HEK293 (cell line): ENCODE results near the gene BCL11B.

ENCODE experiments used
- ATF2 ChIP-seq: fragments of 450-650 bp; formaldehyde crosslinking; IDR thresholded peaks from 2 replicates; pipeline ENCODE4 v1.5.1; 2016; ENCODE audit warnings: missing biosample characterization, missing genetic modification characterization, low read depth
- BCL11B ChIP-seq: fragments of 450-650 bp; formaldehyde crosslinking; IDR thresholded peaks from 2 replicates; pipeline ENCODE4 v1.5.1; 2016; ENCODE audit warnings: low read depth, missing biosample characterization, missing genetic modification characterization
- ELK4 ChIP-seq: IDR thresholded peaks from 2 replicates; pipeline ENCODE4 v1.6.1; 2011; ENCODE audit warnings: mild to moderate bottlenecking, low read depth, low read length, borderline replicate concordance
- HOXA7 ChIP-seq: sonication (generic); formaldehyde crosslinking; IDR thresholded peaks from 2 replicates; pipeline ENCODE4 v1.8.1; 2022; ENCODE audit warnings: missing genetic modification reagents, borderline replicate concordance
- IKZF3 ChIP-seq: fragments of 450-650 bp; IDR thresholded peaks from 2 replicates; pipeline ENCODE4 v1.5.0; 2018; ENCODE audit warnings: missing biosample characterization, mild to moderate bottlenecking, missing genetic modification characterization, moderate library complexity
- INSM2 ChIP-seq: fragments of 450-650 bp; formaldehyde crosslinking; IDR thresholded peaks from 2 replicates; pipeline ENCODE4 v1.5.1; 2016; ENCODE audit warnings: missing biosample characterization, missing genetic modification characterization
- KLF10 ChIP-seq: fragments of 450-650 bp; IDR thresholded peaks from 2 replicates; pipeline ENCODE4 v1.5.1; 2018; ENCODE audit warnings: missing biosample characterization, mild to moderate bottlenecking, missing genetic modification characterization
- MEIS1 ChIP-seq: sonication (generic); formaldehyde crosslinking; IDR thresholded peaks from 2 replicates; pipeline ENCODE4 v1.8.1; 2022; ENCODE audit warnings: missing genetic modification reagents, mild to moderate bottlenecking, borderline replicate concordance
- MZF1 ChIP-seq: fragments of 450-650 bp; formaldehyde crosslinking; IDR thresholded peaks from 2 replicates; pipeline ENCODE4 v1.5.1; 2017; ENCODE audit warnings: missing biosample characterization, missing genetic modification characterization, borderline replicate concordance
- RBAK ChIP-seq: fragments of 450-650 bp; formaldehyde crosslinking; IDR thresholded peaks from 2 replicates; pipeline ENCODE4 v1.5.1; 2016; ENCODE audit warnings: missing biosample characterization, missing genetic modification characterization
- REPIN1 ChIP-seq: fragments of 450-650 bp; formaldehyde crosslinking; IDR thresholded peaks from 2 replicates; pipeline ENCODE4 v1.5.1; 2017; ENCODE audit warnings: missing biosample characterization, missing genetic modification characterization, low read depth
- ZBTB1 ChIP-seq: fragments of 450-650 bp; formaldehyde crosslinking; IDR thresholded peaks from 2 replicates; pipeline ENCODE4 v1.5.1; 2016; ENCODE audit warnings: missing biosample characterization, missing genetic modification characterization
- ZBTB44 ChIP-seq: fragments of 450-650 bp; IDR thresholded peaks from 2 replicates; pipeline ENCODE4 v1.5.1; 2018; ENCODE audit warnings: missing biosample characterization, mild to moderate bottlenecking, missing genetic modification characterization
- ZNF140 ChIP-seq: fragments of 450-650 bp; formaldehyde crosslinking; IDR thresholded peaks from 2 replicates; pipeline ENCODE4 v1.5.1; 2016; ENCODE audit warnings: missing biosample characterization, missing genetic modification characterization
- ZNF394 ChIP-seq: fragments of 450-650 bp; formaldehyde crosslinking; IDR thresholded peaks from 2 replicates; pipeline ENCODE4 v1.5.1; 2016; ENCODE audit warnings: missing biosample characterization, missing genetic modification characterization, mild to moderate bottlenecking, moderate library complexity, borderline replicate concordance
- ZNF473 ChIP-seq: fragments of 450-650 bp; formaldehyde crosslinking; IDR thresholded peaks from 2 replicates; pipeline ENCODE4 v1.5.1; 2017; ENCODE audit warnings: missing biosample characterization, missing genetic modification characterization
- ZNF501 ChIP-seq: fragments of 450-650 bp; formaldehyde crosslinking; IDR thresholded peaks from 2 replicates; pipeline ENCODE4 v1.5.1; 2016; ENCODE audit warnings: missing biosample characterization, missing genetic modification characterization
- ZNF530 ChIP-seq: fragments of 450-650 bp; formaldehyde crosslinking; IDR thresholded peaks from 2 replicates; pipeline ENCODE4 v1.5.1; 2016; ENCODE audit warnings: low read depth, missing biosample characterization, missing genetic modification characterization
- ZNF548 ChIP-seq: fragments of 450-650 bp; formaldehyde crosslinking; IDR thresholded peaks from 2 replicates; pipeline ENCODE4 v1.5.1; 2016; ENCODE audit warnings: missing biosample characterization, missing genetic modification characterization
- ZNF571 ChIP-seq: fragments of 450-650 bp; formaldehyde crosslinking; IDR thresholded peaks from 2 replicates; pipeline ENCODE4 v1.5.0; 2017; ENCODE audit warnings: missing biosample characterization, missing genetic modification characterization
- ZNF777 ChIP-seq: fragments of 450-650 bp; formaldehyde crosslinking; IDR thresholded peaks from 2 replicates; pipeline ENCODE4 v1.5.1; 2017; ENCODE audit warnings: missing biosample characterization, missing genetic modification characterization, borderline replicate concordance
- TF ChIP-seq, protein P1 (sequence below): fragments of 450-650 bp; formaldehyde crosslinking; conservative IDR thresholded peaks from 2 replicates; pipeline ENCODE4 v1.5.1; 2016; ENCODE audit warnings: low read depth, missing biosample characterization, missing genetic modification characterization
- TF ChIP-seq, protein P2 (sequence below): fragments of 450-650 bp; formaldehyde crosslinking; IDR thresholded peaks from 2 replicates; pipeline ENCODE4 v1.5.1; 2017; ENCODE audit warnings: missing biosample characterization, missing genetic modification characterization
- TF ChIP-seq, protein P3 (sequence below): fragments of 450-650 bp; formaldehyde crosslinking; IDR thresholded peaks from 2 replicates; pipeline ENCODE4 v1.5.1; 2017; ENCODE audit warnings: missing biosample characterization, missing genetic modification characterization

Gene BCL11B

GRCh38 chr14:99229654-99230207, 42.3 kb downstream of the BCL11B start (continued):
- TF ChIP-seq, protein P1, sequence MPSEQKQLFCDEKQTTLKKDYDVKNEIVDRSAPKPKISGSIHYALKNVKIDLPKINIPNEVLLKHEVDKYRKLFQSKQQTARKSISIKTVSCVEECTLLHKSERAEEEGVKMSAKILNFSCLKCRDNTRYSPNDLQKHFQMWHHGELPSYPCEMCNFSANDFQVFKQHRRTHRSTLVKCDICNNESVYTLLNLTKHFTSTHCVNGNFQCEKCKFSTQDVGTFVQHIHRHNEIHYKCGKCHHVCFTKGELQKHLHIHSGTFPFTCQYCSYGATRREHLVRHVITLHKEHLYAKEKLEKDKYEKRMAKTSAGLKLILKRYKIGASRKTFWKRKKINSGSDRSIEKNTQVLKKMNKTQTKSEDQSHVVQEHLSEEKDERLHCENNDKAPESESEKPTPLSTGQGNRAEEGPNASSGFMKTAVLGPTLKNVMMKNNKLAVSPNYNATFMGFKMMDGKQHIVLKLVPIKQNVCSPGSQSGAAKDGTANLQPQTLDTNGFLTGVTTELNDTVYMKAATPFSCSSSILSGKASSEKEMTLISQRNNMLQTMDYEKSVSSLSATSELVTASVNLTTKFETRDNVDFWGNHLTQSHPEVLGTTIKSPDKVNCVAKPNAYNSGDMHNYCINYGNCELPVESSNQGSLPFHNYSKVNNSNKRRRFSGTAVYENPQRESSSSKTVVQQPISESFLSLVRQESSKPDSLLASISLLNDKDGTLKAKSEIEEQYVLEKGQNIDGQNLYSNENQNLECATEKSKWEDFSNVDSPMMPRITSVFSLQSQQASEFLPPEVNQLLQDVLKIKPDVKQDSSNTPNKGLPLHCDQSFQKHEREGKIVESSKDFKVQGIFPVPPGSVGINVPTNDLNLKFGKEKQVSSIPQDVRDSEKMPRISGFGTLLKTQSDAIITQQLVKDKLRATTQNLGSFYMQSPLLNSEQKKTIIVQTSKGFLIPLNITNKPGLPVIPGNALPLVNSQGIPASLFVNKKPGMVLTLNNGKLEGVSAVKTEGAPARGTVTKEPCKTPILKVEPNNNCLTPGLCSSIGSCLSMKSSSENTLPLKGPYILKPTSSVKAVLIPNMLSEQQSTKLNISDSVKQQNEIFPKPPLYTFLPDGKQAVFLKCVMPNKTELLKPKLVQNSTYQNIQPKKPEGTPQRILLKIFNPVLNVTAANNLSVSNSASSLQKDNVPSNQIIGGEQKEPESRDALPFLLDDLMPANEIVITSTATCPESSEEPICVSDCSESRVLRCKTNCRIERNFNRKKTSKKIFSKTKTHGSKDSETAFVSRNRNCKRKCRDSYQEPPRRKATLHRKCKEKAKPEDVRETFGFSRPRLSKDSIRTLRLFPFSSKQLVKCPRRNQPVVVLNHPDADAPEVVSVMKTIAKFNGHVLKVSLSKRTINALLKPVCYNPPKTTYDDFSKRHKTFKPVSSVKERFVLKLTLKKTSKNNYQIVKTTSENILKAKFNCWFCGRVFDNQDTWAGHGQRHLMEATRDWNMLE (tag by site-specific recombination) = no peak
- TF ChIP-seq ATF2 (tag by site-specific recombination) = peak; percentile 89
- TF ChIP-seq MEIS1 (CRISPR knock-in tag) = no peak
- no peak for TF ChIP-seq ZNF501 (tag by site-specific recombination)
- no peak for TF ChIP-seq REPIN1 (tag by site-specific recombination)
- no peak for TF ChIP-seq ZNF394 (tag by site-specific recombination)
- peak; percentile 63 for TF ChIP-seq IKZF3
- TF ChIP-seq ZNF473 (tag by site-specific recombination) = no peak
- TF ChIP-seq ELK4 = no peak
- no peak for TF ChIP-seq ZNF140 (tag by site-specific recombination)
- TF ChIP-seq, protein P2, sequence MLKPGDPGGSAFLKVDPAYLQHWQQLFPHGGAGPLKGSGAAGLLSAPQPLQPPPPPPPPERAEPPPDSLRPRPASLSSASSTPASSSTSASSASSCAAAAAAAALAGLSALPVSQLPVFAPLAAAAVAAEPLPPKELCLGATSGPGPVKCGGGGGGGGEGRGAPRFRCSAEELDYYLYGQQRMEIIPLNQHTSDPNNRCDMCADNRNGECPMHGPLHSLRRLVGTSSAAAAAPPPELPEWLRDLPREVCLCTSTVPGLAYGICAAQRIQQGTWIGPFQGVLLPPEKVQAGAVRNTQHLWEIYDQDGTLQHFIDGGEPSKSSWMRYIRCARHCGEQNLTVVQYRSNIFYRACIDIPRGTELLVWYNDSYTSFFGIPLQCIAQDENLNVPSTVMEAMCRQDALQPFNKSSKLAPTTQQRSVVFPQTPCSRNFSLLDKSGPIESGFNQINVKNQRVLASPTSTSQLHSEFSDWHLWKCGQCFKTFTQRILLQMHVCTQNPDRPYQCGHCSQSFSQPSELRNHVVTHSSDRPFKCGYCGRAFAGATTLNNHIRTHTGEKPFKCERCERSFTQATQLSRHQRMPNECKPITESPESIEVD = no peak
- TF ChIP-seq KLF10 (tag by site-specific recombination) = no peak
- TF ChIP-seq RBAK (tag by site-specific recombination) = no peak
- no peak for TF ChIP-seq INSM2 (tag by site-specific recombination)
- no peak for TF ChIP-seq ZNF777 (tag by site-specific recombination)
- no peak for TF ChIP-seq ZNF571
- no peak for TF ChIP-seq MZF1
- no peak for TF ChIP-seq ZBTB1
- no peak for TF ChIP-seq BCL11B (tag by site-specific recombination)
- TF ChIP-seq, protein P3, sequence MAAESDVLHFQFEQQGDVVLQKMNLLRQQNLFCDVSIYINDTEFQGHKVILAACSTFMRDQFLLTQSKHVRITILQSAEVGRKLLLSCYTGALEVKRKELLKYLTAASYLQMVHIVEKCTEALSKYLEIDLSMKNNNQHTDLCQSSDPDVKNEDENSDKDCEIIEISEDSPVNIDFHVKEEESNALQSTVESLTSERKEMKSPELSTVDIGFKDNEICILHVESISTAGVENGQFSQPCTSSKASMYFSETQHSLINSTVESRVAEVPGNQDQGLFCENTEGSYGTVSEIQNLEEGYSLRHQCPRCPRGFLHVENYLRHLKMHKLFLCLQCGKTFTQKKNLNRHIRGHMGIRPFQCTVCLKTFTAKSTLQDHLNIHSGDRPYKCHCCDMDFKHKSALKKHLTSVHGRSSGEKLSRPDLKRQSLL = peak; percentile 99
- TF ChIP-seq ZBTB44 (tag by site-specific recombination) = peak; percentile 81
- TF ChIP-seq ZNF548 (tag by site-specific recombination) = no peak
- no peak for TF ChIP-seq HOXA7 (CRISPR knock-in tag)
- no peak for TF ChIP-seq ZNF530 (tag by site-specific recombination)
